Astrocyte (in vitro differentiated cells and primary cell): ENCODE data around the gene TBCA. TPM values are rescaled to one million over a fixed set of nuclear protein-coding genes. Genes with fewer than 3 reads are reported as not detected.

ENCODE experiments used
- DNase-seq: peaks from one replicate; pipeline ENCODE4 v3.0.0-alpha.2; 2010; ENCODE audit warnings: low read depth
- FAIRE-seq: peaks from 2 replicates; lab custom pipeline; 2011; peaks lifted over from hg19 to GRCh38; lab: Jason Lieb, UNC
- H2AFZ ChIP-seq: 2 replicates; pipeline ENCODE4 v1.6.0; 2012; ENCODE audit warnings: low read depth, low read length, inconsistent platforms
- H3K27ac ChIP-seq: 2 replicates; pipeline ENCODE4 v1.5.1; 2011; ENCODE audit warnings: low read depth, low read length, inconsistent platforms
- H3K27me3 ChIP-seq: 2 replicates; pipeline ENCODE4 v1.6.0; 2011; ENCODE audit warnings: low read length, inconsistent platforms; ENCODE audit not compliant: insufficient read depth
- H3K36me3 ChIP-seq: 2 replicates; pipeline ENCODE4 v1.5.1; 2011; ENCODE audit warnings: low read length, inconsistent platforms; ENCODE audit not compliant: insufficient read depth
- H3K4me1 ChIP-seq: 2 replicates; pipeline ENCODE4 v1.5.1; 2011; ENCODE audit warnings: low read length, inconsistent platforms; ENCODE audit not compliant: insufficient read depth
- H3K4me2 ChIP-seq: 2 replicates; pipeline ENCODE4 v1.6.0; 2012; ENCODE audit warnings: low read length, inconsistent platforms
- H3K4me3 ChIP-seq: 2 replicates; pipeline ENCODE4 v1.5.1; 2011; ENCODE audit warnings: low read depth, mild to moderate bottlenecking, low read length, inconsistent platforms; ENCODE audit not compliant: insufficient read depth
- H3K79me2 ChIP-seq: 2 replicates; pipeline ENCODE4 v1.6.0; 2012; ENCODE audit warnings: mild to moderate bottlenecking, low read length, inconsistent platforms; ENCODE audit not compliant: insufficient read depth
- H3K9ac ChIP-seq: 2 replicates; pipeline ENCODE4 v1.6.0; 2012; ENCODE audit warnings: mild to moderate bottlenecking, low read length, inconsistent platforms
- H3K9me3 ChIP-seq: 2 replicates; pipeline ENCODE4 v1.5.1; 2012; ENCODE audit warnings: low read depth, mild to moderate bottlenecking, low read length, inconsistent platforms; ENCODE audit not compliant: insufficient read depth
- H4K20me1 ChIP-seq: 2 replicates; pipeline ENCODE4 v1.6.0; 2012; ENCODE audit warnings: low read length, inconsistent platforms; ENCODE audit not compliant: insufficient read depth
- H3K27ac Mint-ChIP-seq: one replicate; pipeline ENCODE4 v1.8.0; 2021; ENCODE audit warnings: mild to moderate bottlenecking, mixed read lengths; ENCODE audit not compliant: unreplicated experiment
- H3K27me3 Mint-ChIP-seq: one replicate; pipeline ENCODE4 v1.8.0; 2021; ENCODE audit warnings: low read depth, mixed read lengths; ENCODE audit not compliant: unreplicated experiment
- H3K36me3 Mint-ChIP-seq: one replicate; pipeline ENCODE4 v1.8.0; 2021; ENCODE audit warnings: low read depth, mixed read lengths; ENCODE audit not compliant: unreplicated experiment
- H3K4me1 Mint-ChIP-seq: one replicate; pipeline ENCODE4 v1.8.0; 2021; ENCODE audit warnings: low read depth, mixed read lengths; ENCODE audit not compliant: unreplicated experiment
- H3K4me3 Mint-ChIP-seq: one replicate; pipeline ENCODE4 v1.8.0; 2021; ENCODE audit warnings: mild to moderate bottlenecking, moderate library complexity, mixed read lengths; ENCODE audit not compliant: unreplicated experiment
- H3K9me3 Mint-ChIP-seq: one replicate; pipeline ENCODE4 v1.8.0; 2021; ENCODE audit warnings: mild to moderate bottlenecking, mixed read lengths; ENCODE audit not compliant: unreplicated experiment
- EZH2 ChIP-seq: IDR thresholded peaks from 2 replicates; pipeline ENCODE4 v1.6.1; 2012; ENCODE audit warnings: mild to moderate bottlenecking, low read length, inconsistent platforms; ENCODE audit not compliant: insufficient read depth
- total RNA-seq: library from RNA; stranded (reverse); gene quantifications from 2 replicates; pipeline ENCODE4 v1.2.1, GENCODE V29; 2021
- TF ChIP-seq, protein P1 (sequence below): IDR thresholded peaks from 2 replicates; pipeline ENCODE4 v1.5.1; 2011; ENCODE audit warnings: low read depth, mild to moderate bottlenecking, inconsistent platforms, low read length, moderate library complexity; ENCODE audit not compliant: insufficient read depth

The TBCA gene
- total RNA-seq, 1 donor from 2014 or later, result 207 TPM

DNA sequence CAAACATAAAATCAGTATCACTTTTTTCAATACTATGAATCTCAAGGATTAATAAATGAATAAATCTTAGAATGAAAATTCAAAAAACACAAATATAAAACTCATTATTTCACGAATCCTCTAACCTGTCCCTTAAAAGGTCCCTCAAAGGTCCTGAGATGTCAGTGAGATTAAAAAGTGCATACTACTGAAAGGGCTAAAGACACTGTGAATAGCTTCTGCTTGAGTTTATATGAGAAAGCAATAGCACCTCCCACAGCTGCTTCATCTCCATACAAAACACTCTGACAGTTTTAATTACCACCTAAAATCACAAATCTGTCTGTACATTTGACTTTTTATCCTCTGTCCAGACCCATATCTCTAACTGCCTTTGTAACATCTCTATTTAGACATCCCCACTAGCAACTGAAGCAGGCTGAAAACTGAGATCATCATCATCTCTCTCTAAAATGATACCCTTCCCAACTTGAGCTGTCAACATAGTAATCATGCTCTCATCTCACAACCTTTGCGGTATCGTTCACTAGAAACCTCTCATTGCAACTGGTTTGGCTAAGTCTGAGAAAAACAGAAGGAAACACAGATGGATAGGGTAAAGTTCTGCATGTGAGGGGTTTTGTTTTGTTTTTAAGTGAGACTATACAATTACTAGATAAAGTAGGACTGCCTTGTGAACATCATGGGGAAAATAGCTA lies 56.3 kb downstream of the TBCA start:
- DNase-seq (no peak), FAIRE-seq (no peak)
- H3K9me3 Mint-ChIP-seq, result no peaks in the 10 kb centered on the region
- Histone ChIP-seq H3K9ac (no peak overlapping the region), H3K4me2 (no peak overlapping the region), H3K4me1 (no peaks in the 10 kb centered on the region), H4K20me1 (peaks cover 53% of the 10 kb centered on the region), H3K36me3 (no peaks in the 10 kb centered on the region), H3K9me3 (no peaks in the 10 kb centered on the region), H3K79me2 (peaks cover 89% of the 10 kb centered on the region), H3K27me3 (no peaks in the 10 kb centered on the region), H3K4me3 (no peak overlapping the region), H2AFZ (no peak overlapping the region), H3K27ac (no peak overlapping the region)
- H3K27ac Mint-ChIP-seq, result no peak overlapping the region
- no peak for TF ChIP-seq EZH2
- TF ChIP-seq, protein P1, sequence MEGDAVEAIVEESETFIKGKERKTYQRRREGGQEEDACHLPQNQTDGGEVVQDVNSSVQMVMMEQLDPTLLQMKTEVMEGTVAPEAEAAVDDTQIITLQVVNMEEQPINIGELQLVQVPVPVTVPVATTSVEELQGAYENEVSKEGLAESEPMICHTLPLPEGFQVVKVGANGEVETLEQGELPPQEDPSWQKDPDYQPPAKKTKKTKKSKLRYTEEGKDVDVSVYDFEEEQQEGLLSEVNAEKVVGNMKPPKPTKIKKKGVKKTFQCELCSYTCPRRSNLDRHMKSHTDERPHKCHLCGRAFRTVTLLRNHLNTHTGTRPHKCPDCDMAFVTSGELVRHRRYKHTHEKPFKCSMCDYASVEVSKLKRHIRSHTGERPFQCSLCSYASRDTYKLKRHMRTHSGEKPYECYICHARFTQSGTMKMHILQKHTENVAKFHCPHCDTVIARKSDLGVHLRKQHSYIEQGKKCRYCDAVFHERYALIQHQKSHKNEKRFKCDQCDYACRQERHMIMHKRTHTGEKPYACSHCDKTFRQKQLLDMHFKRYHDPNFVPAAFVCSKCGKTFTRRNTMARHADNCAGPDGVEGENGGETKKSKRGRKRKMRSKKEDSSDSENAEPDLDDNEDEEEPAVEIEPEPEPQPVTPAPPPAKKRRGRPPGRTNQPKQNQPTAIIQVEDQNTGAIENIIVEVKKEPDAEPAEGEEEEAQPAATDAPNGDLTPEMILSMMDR, result no peak
- no peak overlapping the region for H3K4me3 Mint-ChIP-seq
- H3K36me3 Mint-ChIP-seq, result no peaks in the 10 kb centered on the region
- no peaks in the 10 kb centered on the region for H3K27me3 Mint-ChIP-seq
- no peaks in the 10 kb centered on the region for H3K4me1 Mint-ChIP-seq

DNA sequence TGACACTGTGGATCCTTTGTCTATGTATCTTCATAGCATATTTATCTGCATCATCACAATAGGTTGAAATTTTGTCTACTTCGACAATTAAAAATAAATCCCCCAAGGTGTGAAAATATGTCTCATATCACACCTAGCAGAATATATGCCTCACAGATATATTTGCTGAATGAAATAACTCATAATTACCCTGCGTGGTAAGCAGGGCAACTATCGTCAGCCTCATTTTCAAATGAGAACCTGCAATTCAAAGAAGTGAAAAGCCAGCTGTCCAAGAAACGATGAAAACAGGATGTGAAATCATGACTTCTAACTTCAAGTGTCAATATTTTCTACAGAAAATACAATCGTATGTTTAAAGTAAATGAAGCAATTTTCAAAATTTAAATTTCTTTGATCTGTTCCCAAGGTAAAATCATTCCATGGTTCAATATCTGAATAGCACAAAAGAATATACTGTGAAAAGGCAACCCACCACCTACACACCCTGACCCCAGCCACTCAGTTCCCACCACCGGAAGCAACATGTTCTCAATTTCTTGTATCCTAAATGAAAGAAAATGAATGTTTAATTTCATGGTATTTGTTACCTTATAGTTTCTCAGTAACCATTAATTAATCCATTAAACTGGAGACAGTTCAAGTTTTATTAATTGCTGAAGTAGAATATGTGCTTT lies 57.1 kb downstream of the TBCA start:
- Mint-ChIP-seq H3K27me3 (no peaks in the 10 kb centered on the region), H3K36me3 (no peaks in the 10 kb centered on the region), H3K9me3 (no peaks in the 10 kb centered on the region), H3K4me1 (no peaks in the 10 kb centered on the region), H3K4me3 (no peak overlapping the region), H3K27ac (no peak overlapping the region)
- Histone ChIP-seq H3K27ac (no peak overlapping the region), H3K4me1 (no peaks in the 10 kb centered on the region), H4K20me1 (peaks cover 54% of the 10 kb centered on the region), H3K27me3 (no peaks in the 10 kb centered on the region), H3K36me3 (no peaks in the 10 kb centered on the region), H3K9ac (no peak overlapping the region), H3K4me2 (no peak overlapping the region), H3K4me3 (no peak overlapping the region), H2AFZ (no peak overlapping the region), H3K79me2 (peaks cover 87% of the 10 kb centered on the region), H3K9me3 (no peaks in the 10 kb centered on the region)
- DNase-seq (no peak), FAIRE-seq (no peak)
- TF ChIP-seq, protein P1, result no peak
- no peak for TF ChIP-seq EZH2
